ENCODE measurements around the gene USP32.

USP32 gene

DNA sequence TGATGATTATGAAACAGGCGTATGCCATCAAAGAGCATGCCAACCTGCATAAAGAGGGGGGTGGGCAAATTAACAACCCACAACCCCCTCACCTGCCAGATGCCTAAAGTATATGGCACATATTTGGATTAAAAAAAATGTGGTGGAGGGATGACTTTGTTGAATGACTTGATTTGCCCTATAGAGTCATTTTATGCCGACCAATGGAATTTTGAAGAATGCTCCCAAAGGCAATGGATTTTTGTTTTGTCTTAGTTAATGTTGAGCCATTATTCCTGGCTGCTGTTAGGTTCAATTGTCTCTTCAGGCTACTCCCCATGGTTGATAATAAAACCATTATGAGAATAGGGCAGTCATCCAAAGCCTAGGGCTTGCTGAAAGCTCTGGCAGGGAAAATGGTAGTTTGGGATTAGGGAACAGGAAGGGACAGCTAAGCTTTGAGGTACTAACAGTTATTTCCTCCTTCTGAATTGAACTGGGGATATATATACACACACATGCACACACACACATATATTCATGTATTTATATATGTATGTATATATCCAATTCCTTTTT, 24.5 kb upstream of the USP32 start:
- no peak for DNase-seq (ENCODE audit: low read depth)
- H3K4me3 ChIP-seq (ENCODE audit: low read depth, low read length) = no peak overlapping the region
- TF ChIP-seq, protein P1, sequence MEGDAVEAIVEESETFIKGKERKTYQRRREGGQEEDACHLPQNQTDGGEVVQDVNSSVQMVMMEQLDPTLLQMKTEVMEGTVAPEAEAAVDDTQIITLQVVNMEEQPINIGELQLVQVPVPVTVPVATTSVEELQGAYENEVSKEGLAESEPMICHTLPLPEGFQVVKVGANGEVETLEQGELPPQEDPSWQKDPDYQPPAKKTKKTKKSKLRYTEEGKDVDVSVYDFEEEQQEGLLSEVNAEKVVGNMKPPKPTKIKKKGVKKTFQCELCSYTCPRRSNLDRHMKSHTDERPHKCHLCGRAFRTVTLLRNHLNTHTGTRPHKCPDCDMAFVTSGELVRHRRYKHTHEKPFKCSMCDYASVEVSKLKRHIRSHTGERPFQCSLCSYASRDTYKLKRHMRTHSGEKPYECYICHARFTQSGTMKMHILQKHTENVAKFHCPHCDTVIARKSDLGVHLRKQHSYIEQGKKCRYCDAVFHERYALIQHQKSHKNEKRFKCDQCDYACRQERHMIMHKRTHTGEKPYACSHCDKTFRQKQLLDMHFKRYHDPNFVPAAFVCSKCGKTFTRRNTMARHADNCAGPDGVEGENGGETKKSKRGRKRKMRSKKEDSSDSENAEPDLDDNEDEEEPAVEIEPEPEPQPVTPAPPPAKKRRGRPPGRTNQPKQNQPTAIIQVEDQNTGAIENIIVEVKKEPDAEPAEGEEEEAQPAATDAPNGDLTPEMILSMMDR (IDR thresholded peaks at IDR 0.05; ENCODE audit: low read depth, low read length) = no peak
- TF ChIP-seq POLR2A (IDR thresholded peaks at IDR 0.05; ENCODE audit: extremely low read depth, insufficient read length) (no peak), MYC (IDR thresholded peaks at IDR 0.05; ENCODE audit: low read depth, low read length) (no peak)
- TF ChIP-seq, protein P2, sequence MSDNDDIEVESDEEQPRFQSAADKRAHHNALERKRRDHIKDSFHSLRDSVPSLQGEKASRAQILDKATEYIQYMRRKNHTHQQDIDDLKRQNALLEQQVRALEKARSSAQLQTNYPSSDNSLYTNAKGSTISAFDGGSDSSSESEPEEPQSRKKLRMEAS (IDR thresholded peaks at IDR 0.05; ENCODE audit: low read depth, low read length) = no peak

DNA sequence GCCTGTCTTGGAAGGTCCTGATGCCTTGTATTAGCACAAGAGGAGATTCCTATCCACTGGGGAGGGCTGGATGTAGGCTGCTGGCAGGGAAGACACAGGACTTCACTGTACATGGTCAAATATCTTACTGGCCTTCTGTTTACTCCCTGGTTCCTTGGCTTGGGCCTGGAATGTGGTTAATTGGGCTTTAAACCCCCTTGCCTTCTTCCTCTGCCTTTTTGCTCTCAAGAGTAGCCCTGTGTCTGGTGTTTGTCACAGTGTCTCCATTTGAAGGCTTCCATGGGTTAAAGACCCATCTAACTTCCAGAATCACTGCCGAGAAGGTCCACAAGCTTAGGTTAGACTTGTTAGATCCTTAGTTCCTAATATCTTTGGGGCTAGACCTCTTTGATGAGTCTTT, 23.2 kb upstream of the USP32 start:
- DNase-seq (ENCODE audit: low read depth) = no peak
- H3K4me3 ChIP-seq (ENCODE audit: low read depth, low read length) = no peak overlapping the region
- TF ChIP-seq MYC (IDR thresholded peaks at IDR 0.05; ENCODE audit: low read depth, low read length) (no peak), POLR2A (IDR thresholded peaks at IDR 0.05; ENCODE audit: extremely low read depth, insufficient read length) (no peak)
- TF ChIP-seq, protein P1 (IDR thresholded peaks at IDR 0.05; ENCODE audit: low read depth, low read length) = no peak
- TF ChIP-seq, protein P2 (IDR thresholded peaks at IDR 0.05; ENCODE audit: low read depth, low read length) = no peak

DNA sequence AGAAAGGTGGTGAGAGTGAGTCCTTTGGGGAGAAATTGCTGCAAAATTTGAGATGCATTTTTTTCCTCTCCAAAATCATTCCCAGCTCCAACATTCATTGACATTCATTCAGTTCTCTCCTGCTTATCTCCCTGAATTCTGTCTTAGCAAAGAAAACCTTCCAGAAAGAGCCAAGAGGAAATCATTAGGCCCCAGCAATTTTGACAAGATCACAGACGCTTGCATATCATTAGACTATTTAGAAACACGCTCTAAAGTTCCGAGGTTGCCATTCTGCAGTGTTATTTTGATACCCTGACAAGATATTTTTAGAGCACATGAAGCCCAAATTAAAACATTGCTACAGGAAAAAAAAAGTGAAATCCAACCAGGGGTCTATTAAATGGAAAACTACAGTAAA, 20.8 kb upstream of the USP32 start:
- DNase-seq (ENCODE audit: low read depth) = no peak
- TF ChIP-seq MYC (IDR thresholded peaks at IDR 0.05; ENCODE audit: low read depth, low read length) (no peak), POLR2A (IDR thresholded peaks at IDR 0.05; ENCODE audit: extremely low read depth, insufficient read length) (no peak)
- TF ChIP-seq, protein P2 (IDR thresholded peaks at IDR 0.05; ENCODE audit: low read depth, low read length) = no peak
- TF ChIP-seq, protein P1 (IDR thresholded peaks at IDR 0.05; ENCODE audit: low read depth, low read length) = no peak

DNA sequence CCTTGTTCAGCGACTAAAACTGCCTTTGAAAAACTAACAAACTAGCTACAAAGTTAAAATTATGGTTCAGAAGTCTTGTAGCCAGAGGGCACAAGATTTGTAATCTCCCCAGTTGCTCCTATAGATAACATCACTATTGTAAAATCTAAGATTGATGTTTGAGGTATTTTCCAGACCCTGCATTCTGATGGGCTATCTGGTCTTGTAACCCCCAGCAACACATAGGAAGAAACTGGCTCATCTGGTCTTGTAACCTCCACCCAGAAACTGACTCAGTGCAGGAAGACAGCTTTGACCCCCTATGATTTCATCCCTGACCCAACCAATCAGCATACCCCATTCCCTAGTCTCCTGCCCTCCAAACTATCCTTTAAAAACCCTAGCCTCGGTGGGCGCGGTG, 18.1 kb upstream of the USP32 start:
- H3K4me3 ChIP-seq (ENCODE audit: low read depth, low read length) = no peak overlapping the region
- DNase-seq (ENCODE audit: low read depth) = no peak
- TF ChIP-seq, protein P1 (IDR thresholded peaks at IDR 0.05; ENCODE audit: low read depth, low read length) = no peak
- TF ChIP-seq MYC (IDR thresholded peaks at IDR 0.05; ENCODE audit: low read depth, low read length) (no peak), POLR2A (IDR thresholded peaks at IDR 0.05; ENCODE audit: extremely low read depth, insufficient read length) (no peak)
- TF ChIP-seq, protein P2 (IDR thresholded peaks at IDR 0.05; ENCODE audit: low read depth, low read length) = no peak

More for the DNA sequence above, 20.8 kb upstream of the USP32 start:
- no peak overlapping the region for H3K4me3 ChIP-seq (ENCODE audit: low read depth, low read length)

DNA sequence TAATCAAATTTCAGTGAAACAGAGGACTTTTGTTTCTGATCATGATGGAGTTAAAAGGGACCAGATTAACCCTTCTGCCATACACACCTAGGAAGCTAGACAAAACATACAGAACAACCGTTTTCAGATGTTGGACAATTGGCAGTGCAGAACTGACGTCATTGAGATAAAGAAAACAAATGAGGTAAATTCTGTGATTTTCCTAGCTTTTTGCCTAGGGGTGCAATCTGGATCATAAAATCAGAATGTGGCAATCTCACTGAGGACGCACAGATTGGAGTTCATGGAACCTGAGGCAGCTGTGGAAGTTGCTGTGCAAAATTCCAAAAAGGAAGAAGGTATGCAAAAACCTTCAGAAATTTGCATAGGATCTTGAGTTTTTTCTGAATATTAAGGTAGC, 15.0 kb upstream of the USP32 start:
- DNase-seq (ENCODE audit: low read depth) = no peak
- H3K4me3 ChIP-seq (ENCODE audit: low read depth, low read length) = no peak overlapping the region
- TF ChIP-seq MYC (IDR thresholded peaks at IDR 0.05; ENCODE audit: low read depth, low read length) = no peak
- no peak for TF ChIP-seq POLR2A (IDR thresholded peaks at IDR 0.05; ENCODE audit: extremely low read depth, insufficient read length)
- TF ChIP-seq, protein P1 (IDR thresholded peaks at IDR 0.05; ENCODE audit: low read depth, low read length) = no peak
- TF ChIP-seq, protein P2 (IDR thresholded peaks at IDR 0.05; ENCODE audit: low read depth, low read length) = no peak
